ENCODE results near the gene RAB3D.
"Not testable (repeated sequence)": the region's sequence is repeated elsewhere in the genome, so short reads cannot be mapped to it uniquely, and the experiment has no call there.

RAB3D gene

GRCh38 chr19:11339254-11340098 lies at the start of gene RAB3D:
RAB3D (minus strand) TSS chr19:11339657; CDS start chr19:11337399, 2,258 bp downstream.
- no peak for FAIRE-seq

- no peak for FAIRE-seq
These were observed 47.9 kb upstream of the RAB3D start for GRCh38 chr19:11387162-11388034.

GRCh38 chr19:11384778-11385129 lies 45.3 kb upstream of the RAB3D start:
- no peak for FAIRE-seq

GRCh38 chr19:11383706-11384048 lies 44.2 kb upstream of the RAB3D start:
- no peak for FAIRE-seq

GRCh38 chr19:11382898-11383705 lies 43.6 kb upstream of the RAB3D start:
- no peak for FAIRE-seq

- peak; percentile 59 for FAIRE-seq
These were observed 41.4 kb upstream of the RAB3D start for GRCh38 chr19:11380653-11381537.

GRCh38 chr19:11379857-11380350 lies 40.4 kb upstream of the RAB3D start:
- no peak for FAIRE-seq

GRCh38 chr19:11379269-11379845 lies 39.9 kb upstream of the RAB3D start:
- not testable (repeated sequence) for FAIRE-seq

- no peak for FAIRE-seq
These were observed 39.1 kb upstream of the RAB3D start for GRCh38 chr19:11378319-11379189.

- no peak for FAIRE-seq
These were observed 38.3 kb upstream of the RAB3D start for GRCh38 chr19:11377756-11378155.

GRCh38 chr19:11377237-11377636 lies 37.8 kb upstream of the RAB3D start:
- FAIRE-seq: no peak

GRCh38 chr19:11375143-11375948 lies 35.9 kb upstream of the RAB3D start:
- no peak for FAIRE-seq

- FAIRE-seq: peak; percentile 98
These were observed 35.1 kb upstream of the RAB3D start, which contains the start of gene SWSAP1 for GRCh38 chr19:11374433-11375142. SWSAP1 (plus strand) TSS chr19:11374666; CDS start chr19:11374681, 15 bp downstream.

- FAIRE-seq: no peak
These were observed 34.5 kb upstream of the RAB3D start for GRCh38 chr19:11373885-11374432.

- FAIRE-seq: no peak
These were observed 33.9 kb upstream of the RAB3D start for GRCh38 chr19:11373166-11373884.

- FAIRE-seq: no peak
These were observed 31.3 kb upstream of the RAB3D start for GRCh38 chr19:11370744-11371143.

GRCh38 chr19:11367528-11367927 lies 28.1 kb upstream of the RAB3D start:
- FAIRE-seq: no peak

Data from endometrium (tissue), 2 donors.